GM12891 (cell line): ENCODE data around the gene MX2.
A peak's percentile ranks its signal among the peaks of the same experiment; 100 is the strongest.
"Not testable (repeated sequence)": the region's sequence is repeated elsewhere in the genome, so short reads cannot be mapped to it uniquely, and the experiment has no call there.

Experiments
- DNase-seq: peaks from one replicate; pipeline ENCODE4 v3.0.0; 2011; ENCODE audit warnings: low spot score; ENCODE audit not compliant: insufficient read length
- FAIRE-seq: peaks from 2 replicates; lab custom pipeline; 2011; peaks lifted over from hg19 to GRCh38; lab: Jason Lieb, UNC
- PAX5 ChIP-seq: IDR thresholded peaks from 2 replicates; pipeline ENCODE4 v1.6.1; 2011; ENCODE audit warnings: low read length, moderate library complexity, mild to moderate bottlenecking; ENCODE audit not compliant: insufficient read depth, severe bottlenecking
- POLR2A ChIP-seq: IDR thresholded peaks from 2 replicates; pipeline ENCODE4 v1.6.1; 2011; ENCODE audit warnings: low read depth, low read length, control low read depth
- POLR2AphosphoS5 ChIP-seq: IDR thresholded peaks from 2 replicates; pipeline ENCODE4 v1.6.1; 2011; ENCODE audit warnings: low read depth, low read length, control low read depth
- POU2F2 ChIP-seq: IDR thresholded peaks from 2 replicates; pipeline ENCODE4 v1.6.1; 2011; ENCODE audit warnings: low read depth, mild to moderate bottlenecking, control low read depth, low read length, moderate library complexity
- SPI1 ChIP-seq: IDR thresholded peaks from 2 replicates; pipeline ENCODE4 v1.6.1; 2011; ENCODE audit warnings: low read depth, low read length, control low read depth
- TAF1 ChIP-seq: IDR thresholded peaks from 2 replicates; pipeline ENCODE4 v1.6.1; 2011; ENCODE audit warnings: low read depth, low read length, control low read depth

The MX2 gene

DNA sequence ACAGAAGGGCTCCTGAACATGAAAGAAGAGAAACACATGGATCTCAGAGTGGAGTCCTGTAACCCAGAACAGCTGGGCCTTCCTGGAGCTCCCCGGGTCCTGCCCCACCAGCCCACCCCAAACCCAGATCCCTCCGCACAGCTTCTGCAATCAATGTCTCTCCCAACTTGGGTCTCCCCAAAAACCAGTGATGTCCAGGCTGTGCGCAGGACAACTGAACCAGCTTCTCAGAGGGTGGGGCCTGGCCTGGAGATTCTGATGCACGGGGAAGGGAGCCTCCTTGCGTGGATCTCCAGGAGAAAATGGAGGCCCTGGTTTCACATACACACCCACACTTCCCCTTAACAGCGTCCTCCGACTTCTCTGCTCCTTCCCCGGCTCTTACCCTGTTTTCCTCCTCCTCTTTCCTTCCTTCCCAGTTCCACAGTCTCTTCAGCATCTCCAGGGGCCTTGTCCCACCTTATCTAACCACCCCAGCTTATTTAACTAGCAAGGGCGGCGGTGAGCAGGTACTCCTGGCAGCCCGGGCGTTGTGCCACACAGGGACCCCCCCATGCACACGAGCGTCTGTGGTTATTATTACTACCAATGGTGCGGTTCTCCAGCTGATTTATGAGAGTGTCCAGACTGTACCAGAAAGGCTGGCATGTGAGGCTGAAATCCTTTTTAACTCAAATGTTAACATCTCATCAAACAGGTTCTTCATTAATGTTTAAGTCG is 11.2 kb upstream of the MX2 start:
- FAIRE-seq: no peak
- no peak for TF ChIP-seq POLR2A
- TF ChIP-seq PAX5: no peak
- TF ChIP-seq POU2F2: no peak
- TF ChIP-seq POLR2AphosphoS5: no peak
- TF ChIP-seq TAF1: no peak
- no peak for TF ChIP-seq SPI1
- DNase-seq: no peak

DNA sequence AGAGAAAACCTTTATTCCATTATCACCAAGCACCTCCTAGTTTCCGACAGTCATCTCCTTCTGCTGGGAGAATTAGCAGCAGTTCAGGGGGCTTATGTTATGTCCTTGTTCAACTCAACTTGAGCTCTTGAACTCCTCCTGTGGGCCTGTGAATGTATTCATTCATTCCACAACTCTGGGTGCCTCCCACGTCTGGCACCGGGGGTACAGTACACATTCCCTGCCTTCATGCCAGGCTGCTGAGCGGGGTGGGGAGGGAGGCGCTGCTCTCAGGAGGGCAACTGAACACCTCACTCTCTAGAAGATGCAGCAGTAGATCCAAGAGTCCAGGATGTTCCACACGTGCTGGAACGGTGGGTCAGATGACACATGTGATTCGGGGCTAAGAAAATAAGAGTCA is 4.3 kb upstream of the MX2 start:
- FAIRE-seq (no peak), DNase-seq (no peak)
- no peak for TF ChIP-seq POU2F2
- no peak for TF ChIP-seq PAX5
- TF ChIP-seq POLR2A: no peak
- no peak for TF ChIP-seq TAF1
- no peak for TF ChIP-seq SPI1
- no peak for TF ChIP-seq POLR2AphosphoS5

DNA sequence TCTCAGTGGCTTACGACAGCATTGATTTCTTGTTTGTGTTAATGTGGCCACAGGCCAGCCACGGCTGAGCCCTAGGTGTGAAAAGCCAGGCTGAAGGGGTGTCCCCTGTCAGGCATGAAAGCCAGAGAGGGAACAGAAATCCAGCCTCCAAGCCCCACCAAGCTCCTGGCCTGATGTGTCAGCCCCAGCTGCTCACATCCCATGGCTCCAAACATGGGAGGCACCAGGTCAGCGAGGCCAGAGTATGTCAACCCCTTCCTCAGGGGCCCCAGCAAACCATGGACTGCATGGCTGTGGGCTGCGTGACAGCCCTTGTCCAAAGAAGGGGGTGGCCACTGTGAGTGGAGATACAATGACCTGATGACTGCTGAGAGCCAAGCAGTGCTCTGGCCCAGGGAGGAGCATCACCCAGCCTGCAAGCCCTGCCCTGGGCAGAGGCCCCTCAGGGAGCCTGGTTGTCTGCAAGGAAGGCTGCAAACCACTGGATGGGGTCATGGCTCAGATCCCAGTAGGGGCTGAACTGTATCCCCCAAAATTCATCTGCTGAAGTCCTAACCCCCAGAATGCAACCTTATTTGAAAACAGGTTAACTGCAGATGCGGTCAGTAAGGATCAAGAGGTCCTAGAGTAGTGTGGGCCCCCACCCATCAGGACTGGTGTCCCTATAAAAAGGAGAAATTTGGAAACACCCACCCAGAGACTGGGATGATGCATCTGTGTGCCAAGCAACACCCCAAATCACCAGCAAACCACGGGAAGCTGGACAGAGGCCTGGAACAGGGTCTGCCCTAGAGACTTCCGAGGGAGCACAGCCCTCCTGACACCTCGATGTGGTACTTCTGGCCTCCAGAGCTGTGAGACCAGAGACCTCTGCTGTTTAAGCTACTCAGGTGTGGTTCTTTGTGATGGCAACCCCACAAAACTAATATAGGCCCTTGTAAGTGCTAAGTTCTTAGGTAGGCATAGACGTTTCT is 3.3 kb upstream of the MX2 start:
- FAIRE-seq: no peak
- no peak for DNase-seq
- no peak for TF ChIP-seq POU2F2
- TF ChIP-seq POLR2A: no peak
- TF ChIP-seq TAF1: no peak
- no peak for TF ChIP-seq PAX5
- TF ChIP-seq SPI1: no peak
- no peak for TF ChIP-seq POLR2AphosphoS5

DNA sequence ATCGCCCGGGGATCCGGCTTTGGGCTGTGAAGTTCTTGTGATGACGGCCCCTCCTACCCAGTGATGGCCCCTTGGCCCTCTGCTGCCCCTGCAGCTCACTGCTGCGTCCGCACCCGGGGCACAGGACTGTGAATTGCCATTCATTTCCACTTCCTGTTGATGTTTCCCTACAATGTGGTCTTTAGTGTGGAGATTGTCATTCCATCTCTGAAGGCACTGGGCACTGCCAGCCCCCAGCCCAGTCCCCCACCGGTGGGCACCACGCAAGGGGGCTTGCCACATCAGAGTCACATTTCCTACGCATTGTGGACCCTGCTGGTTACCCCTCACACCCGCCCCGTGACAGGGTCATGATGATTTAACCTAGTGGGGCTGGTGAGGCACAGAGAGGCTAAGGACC is 2.5 kb upstream of the MX2 start:
- no peak for FAIRE-seq
- no peak for TF ChIP-seq TAF1
- TF ChIP-seq PAX5: no peak
- no peak for TF ChIP-seq POLR2AphosphoS5
- no peak for TF ChIP-seq SPI1
- TF ChIP-seq POLR2A: no peak
- TF ChIP-seq POU2F2: no peak
- DNase-seq: no peak

GRCh38 chr21:41359754-41360071 is 2.1 kb upstream of the MX2 start:
- FAIRE-seq, DNase-seq: not testable (repeated sequence)

DNA sequence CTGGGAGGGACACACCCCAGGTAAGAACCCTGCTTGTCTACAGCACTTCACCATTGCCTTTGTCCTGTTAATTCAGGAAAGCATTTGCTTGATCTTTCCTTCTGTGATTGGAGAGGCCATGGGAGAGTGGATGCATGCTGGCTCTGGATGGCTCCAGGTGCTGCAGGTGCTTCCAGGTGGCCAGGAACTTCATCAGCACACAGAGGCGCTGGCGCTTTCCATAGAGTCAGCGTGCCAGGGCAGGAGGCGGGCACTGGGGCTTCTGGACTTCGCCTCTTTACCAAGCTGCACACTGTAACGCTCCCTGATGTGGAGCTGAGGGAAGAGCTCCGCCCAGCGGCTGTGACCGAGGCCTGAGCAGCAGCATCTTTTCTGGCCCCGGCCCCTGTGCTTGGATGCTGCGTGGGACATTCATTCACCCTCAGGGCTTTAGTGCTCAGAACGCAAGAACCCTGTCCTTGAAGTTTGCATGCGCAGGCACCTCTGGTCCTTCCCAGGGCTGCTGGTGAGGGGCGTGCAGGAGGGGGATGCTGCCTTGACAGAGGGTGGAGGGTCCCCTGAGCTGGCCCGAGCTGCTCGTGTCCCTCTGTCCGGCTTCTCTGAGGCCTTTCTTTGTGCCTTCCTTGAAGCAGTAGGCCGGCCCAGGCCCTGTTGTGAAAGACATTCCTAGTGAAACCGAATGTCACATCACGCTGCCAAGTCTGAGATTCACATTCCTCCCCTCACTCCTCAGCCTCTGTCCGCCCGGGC is 1.6 kb upstream of the MX2 start:
- FAIRE-seq: no peak
- TF ChIP-seq SPI1 (no peak), POLR2AphosphoS5 (no peak), PAX5 (no peak), TAF1 (no peak), POU2F2 (no peak), POLR2A (no peak)
- no peak for DNase-seq

DNA sequence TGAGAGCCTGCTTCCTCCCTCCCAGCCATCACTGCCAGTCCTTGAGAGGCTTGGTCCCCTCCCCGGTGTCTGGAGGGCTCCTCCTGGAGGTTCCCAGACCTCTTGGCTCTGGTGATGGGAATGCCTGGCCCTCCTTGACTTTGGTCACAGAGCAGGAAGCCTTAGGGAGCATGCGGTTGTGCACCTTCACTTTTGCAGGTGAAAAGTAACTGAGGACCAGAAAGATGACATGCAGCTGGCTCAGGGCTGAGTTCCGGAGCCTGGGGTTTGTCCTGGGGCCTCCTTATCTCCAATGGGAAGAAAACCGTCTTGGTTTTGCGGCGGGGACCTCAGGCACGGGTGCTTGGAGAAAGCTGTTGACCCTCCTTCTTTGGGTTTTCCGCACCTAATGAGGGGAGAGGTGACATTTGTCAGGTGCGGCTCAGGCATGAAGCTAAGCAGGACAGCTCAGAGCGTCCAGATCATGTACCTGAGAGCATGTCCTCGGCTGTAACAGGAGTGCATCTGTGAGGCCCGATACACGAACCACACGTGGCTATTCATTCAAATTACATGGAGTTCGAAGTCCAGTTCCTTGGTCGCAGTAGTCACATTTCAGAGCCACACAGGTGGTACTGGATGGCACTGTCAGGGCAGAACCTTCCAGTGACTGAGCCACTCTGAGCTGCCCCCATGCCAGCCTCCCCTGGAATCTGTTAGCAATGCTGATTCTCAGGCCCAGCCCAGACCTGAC is 608 bp upstream of the MX2 start:
- no peak for TF ChIP-seq TAF1
- no peak for TF ChIP-seq SPI1
- TF ChIP-seq POLR2A: no peak
- no peak for TF ChIP-seq POLR2AphosphoS5
- TF ChIP-seq POU2F2: no peak
- TF ChIP-seq PAX5: no peak
- DNase-seq (no peak), FAIRE-seq (peak; percentile 69)

- TF ChIP-seq POU2F2: no peak
- no peak for TF ChIP-seq TAF1
- no peak for TF ChIP-seq POLR2AphosphoS5
- no peak for TF ChIP-seq SPI1
- TF ChIP-seq POLR2A: no peak
- no peak for FAIRE-seq
- no peak for DNase-seq
Observed at GRCh38 chr21:41362605-41363369, 960 bp downstream of the MX2 start.
